ENCODE data around the gene SRSF12.

- TF ChIP-seq, protein P1, sequence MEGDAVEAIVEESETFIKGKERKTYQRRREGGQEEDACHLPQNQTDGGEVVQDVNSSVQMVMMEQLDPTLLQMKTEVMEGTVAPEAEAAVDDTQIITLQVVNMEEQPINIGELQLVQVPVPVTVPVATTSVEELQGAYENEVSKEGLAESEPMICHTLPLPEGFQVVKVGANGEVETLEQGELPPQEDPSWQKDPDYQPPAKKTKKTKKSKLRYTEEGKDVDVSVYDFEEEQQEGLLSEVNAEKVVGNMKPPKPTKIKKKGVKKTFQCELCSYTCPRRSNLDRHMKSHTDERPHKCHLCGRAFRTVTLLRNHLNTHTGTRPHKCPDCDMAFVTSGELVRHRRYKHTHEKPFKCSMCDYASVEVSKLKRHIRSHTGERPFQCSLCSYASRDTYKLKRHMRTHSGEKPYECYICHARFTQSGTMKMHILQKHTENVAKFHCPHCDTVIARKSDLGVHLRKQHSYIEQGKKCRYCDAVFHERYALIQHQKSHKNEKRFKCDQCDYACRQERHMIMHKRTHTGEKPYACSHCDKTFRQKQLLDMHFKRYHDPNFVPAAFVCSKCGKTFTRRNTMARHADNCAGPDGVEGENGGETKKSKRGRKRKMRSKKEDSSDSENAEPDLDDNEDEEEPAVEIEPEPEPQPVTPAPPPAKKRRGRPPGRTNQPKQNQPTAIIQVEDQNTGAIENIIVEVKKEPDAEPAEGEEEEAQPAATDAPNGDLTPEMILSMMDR (IDR thresholded peaks at IDR 0.05): no peak
- TF ChIP-seq POLR2A (IDR thresholded peaks at IDR 0.05): no peak
Observed at GRCh38 chr6:89116702-89117101, 1.2 kb downstream of the SRSF12 start.

Data from right lobe of liver (tissue), 4 donors.